H1 (cell line): Measurements from ENCODE around the gene RAN. TPM values are rescaled to one million over a fixed set of nuclear protein-coding genes. Genes with fewer than 3 reads are reported as not detected.

ENCODE experiments used
- CTCF ChIA-PET: fragments of 300-600 bp; sonication (Branson Sonifier 250); formaldehyde crosslinking; loops from one replicate; lab custom pipeline; 2021; ENCODE audit not compliant: partially characterized antibody; lab: Charles Lee
- POLR2A ChIA-PET: fragments of 300-600 bp; sonication (Branson Sonifier 250); formaldehyde crosslinking; loops from one replicate; lab custom pipeline; 2021; ENCODE audit warnings: inconsistent platforms; ENCODE audit not compliant: partially characterized antibody; lab: Charles Lee
- DNase-seq, 2 experiments: peaks; one replicate each; pipeline versions ENCODE4 v3.0.0 to v3.0.0-alpha.2; 2010 to 2022; ENCODE audit warnings: low spot score in 2 of 2, low read depth in 1 of 2, mixed read lengths in 1 of 2
- FAIRE-seq: peaks from 2 replicates; lab custom pipeline; 2011; peaks lifted over from hg19 to GRCh38; lab: Jason Lieb, UNC
- H2AFZ ChIP-seq: 2 replicates; pipeline ENCODE4 v1.8.1; 2012; ENCODE audit warnings: low read length, inconsistent platforms
- H2AK5ac ChIP-seq: 2 replicates; pipeline ENCODE4 v1.6.1; 2013; ENCODE audit warnings: low read depth, low read length
- H2BK120ac ChIP-seq: replicated peaks from 2 replicates; pipeline ENCODE3; 2013; ENCODE audit warnings: low read depth, low read length, inconsistent platforms
- H2BK12ac ChIP-seq: 2 replicates; pipeline ENCODE4 v1.6.1; 2013; ENCODE audit warnings: low read depth, low read length
- H2BK15ac ChIP-seq: 2 replicates; pipeline ENCODE4 v1.6.1; 2013; ENCODE audit warnings: low read length
- H2BK20ac ChIP-seq: 2 replicates; pipeline ENCODE4 v1.6.1; 2013; ENCODE audit warnings: low read length
- H2BK5ac ChIP-seq: 2 replicates; pipeline ENCODE4 v1.6.1; 2013; ENCODE audit warnings: low read depth, low read length
- H3K14ac ChIP-seq: 2 replicates; pipeline ENCODE4 v1.6.1; 2013; ENCODE audit warnings: inconsistent platforms; ENCODE audit not compliant: insufficient read length
- H3K18ac ChIP-seq: 2 replicates; pipeline ENCODE4 v1.6.1; 2013; ENCODE audit warnings: low read length; ENCODE audit errors: extremely low read depth
- H3K23ac ChIP-seq: 2 replicates; pipeline ENCODE4 v1.6.1; 2013; ENCODE audit warnings: inconsistent platforms; ENCODE audit not compliant: insufficient read length
- H3K23me2 ChIP-seq: 2 replicates; pipeline ENCODE4 v1.6.1; 2013; ENCODE audit warnings: low read depth, low read length
- H3K27ac ChIP-seq: 2 replicates; pipeline ENCODE4 v1.6.1; 2011; ENCODE audit warnings: low read depth, low read length, inconsistent platforms
- H3K27me3 ChIP-seq, 4 experiments: replicated peaks in 1 of 4; 1 replicate in 1 of 4; 2 replicates in 3 of 4; pipeline versions ENCODE4 v1.6.1 to v1.8.1; 2011 to 2013; ENCODE audit warnings: low read length in 3 of 4, mild to moderate bottlenecking in 3 of 4, inconsistent platforms in 2 of 4, mixed read lengths in 2 of 4, moderate library complexity in 1 of 4; ENCODE audit not compliant: control insufficient read depth in 3 of 4, insufficient read depth in 3 of 4; ENCODE audit errors: extremely low read depth in 1 of 4
- H3K36me3 ChIP-seq, 4 experiments: 2 replicates each; pipeline versions ENCODE4 v1.6.1 to v1.8.1; 2011 to 2013; ENCODE audit warnings: mild to moderate bottlenecking in 4 of 4, low read length in 3 of 4, moderate library complexity in 2 of 4, control low read depth in 1 of 4, inconsistent platforms in 1 of 4; ENCODE audit not compliant: insufficient read depth in 4 of 4, control insufficient read depth in 2 of 4
- H3K4ac ChIP-seq: replicated peaks from 2 replicates; pipeline ENCODE3; 2013; ENCODE audit warnings: low read length, low read depth, mixed read lengths, inconsistent platforms; ENCODE audit not compliant: insufficient read length
- H3K4me1 ChIP-seq, 4 experiments: replicated peaks in 1 of 4; 1 replicate in 1 of 4; 2 replicates in 3 of 4; pipeline versions ENCODE4 v1.6.1 to v1.8.1; 2011 to 2013; ENCODE audit warnings: low read length in 3 of 4, inconsistent platforms in 2 of 4, mixed read lengths in 1 of 4; ENCODE audit not compliant: insufficient read depth in 4 of 4, control insufficient read depth in 3 of 4
- H3K4me2 ChIP-seq, 2 experiments: 2 replicates each; pipeline versions ENCODE4 v1.6.1 to v1.8.1; 2011 to 2013; ENCODE audit warnings: low read depth in 2 of 2, low read length in 2 of 2, control low read depth in 1 of 2, inconsistent platforms in 1 of 2, mild to moderate bottlenecking in 1 of 2; ENCODE audit not compliant: insufficient read depth in 1 of 2
- H3K4me3 ChIP-seq, 4 experiments: fragments of 200-600, 300-600 bp in 1 of 4; sonication (generic), shearing (Covaris generic), sonication (Bioruptor Twin) in 1 of 4; 2 replicates each; pipeline versions ENCODE4 v1.5.1 to v1.8.1; 2011 to 2016; ENCODE audit warnings: low read length in 4 of 4, low read depth in 3 of 4, control low read depth in 2 of 4, inconsistent platforms in 2 of 4, mild to moderate bottlenecking in 2 of 4, mixed read lengths in 1 of 4, moderate library complexity in 1 of 4; ENCODE audit not compliant: insufficient read depth in 2 of 4; ENCODE audit errors: extremely low read depth in 1 of 4
- H3K56ac ChIP-seq: replicated peaks from 2 replicates; pipeline ENCODE3; 2013; ENCODE audit warnings: low read depth, mild to moderate bottlenecking, mixed read lengths, low read length, inconsistent platforms; ENCODE audit not compliant: insufficient read length
- H3K79me1 ChIP-seq: 2 replicates; pipeline ENCODE4 v1.6.1; 2013; ENCODE audit warnings: low read depth, low read length, control low read depth
- H3K79me2 ChIP-seq, 2 experiments: 2 replicates each; pipeline versions ENCODE4 v1.6.1 to v1.8.1; 2012 to 2013; ENCODE audit warnings: low read length in 2 of 2, mild to moderate bottlenecking in 2 of 2, inconsistent platforms in 1 of 2; ENCODE audit not compliant: insufficient read depth in 2 of 2, control insufficient read depth in 1 of 2
- H3K9ac ChIP-seq, 4 experiments: replicated peaks in 1 of 4; 1 replicate in 1 of 4; 2 replicates in 3 of 4; pipeline versions ENCODE4 v1.6.1 to v1.8.1; 2011 to 2013; ENCODE audit warnings: low read depth in 3 of 4, low read length in 3 of 4, control low read depth in 2 of 4, mild to moderate bottlenecking in 2 of 4, moderate library complexity in 2 of 4, inconsistent platforms in 1 of 4; ENCODE audit errors: extremely low read depth in 1 of 4
- H3K9me3 ChIP-seq, 2 experiments: 2 replicates each; pipeline versions ENCODE4 v1.6.1 to v1.8.1; 2012 to 2013; ENCODE audit warnings: mild to moderate bottlenecking in 2 of 2, moderate library complexity in 2 of 2, control low read depth in 1 of 2, inconsistent platforms in 1 of 2, low read depth in 1 of 2, low read length in 1 of 2, mixed read lengths in 1 of 2; ENCODE audit not compliant: insufficient read depth in 2 of 2
- H4K20me1 ChIP-seq, 2 experiments: replicated peaks in 1 of 2; 2 replicates each; pipeline versions ENCODE3 to v1.8.1; 2011 to 2013; ENCODE audit warnings: inconsistent platforms in 2 of 2, low read length in 2 of 2, mild to moderate bottlenecking in 1 of 2; ENCODE audit not compliant: insufficient read depth in 2 of 2, control insufficient read depth in 1 of 2
- H4K5ac ChIP-seq: 2 replicates; pipeline ENCODE4 v1.6.1; 2013; ENCODE audit warnings: low read length, low read depth, mixed read lengths, inconsistent platforms; ENCODE audit not compliant: insufficient read length
- H4K8ac ChIP-seq: 2 replicates; pipeline ENCODE4 v1.8.0; 2013; ENCODE audit warnings: mild to moderate bottlenecking, moderate library complexity, low read length, inconsistent platforms; ENCODE audit not compliant: insufficient read depth; ENCODE audit errors: extremely low read depth
- H4K91ac ChIP-seq: replicated peaks from 2 replicates; pipeline ENCODE3; 2013; ENCODE audit warnings: low read length, mixed read lengths, inconsistent platforms; ENCODE audit not compliant: insufficient read length
- CBX5 ChIP-seq: fragments of 300-800, 300-1000 bp; sonication (generic); IDR thresholded peaks from 2 replicates; pipeline ENCODE4 v1.7.1; 2016; ENCODE audit warnings: antibody characterized with exemption, low read length, low read depth
- E2F6 ChIP-seq: IDR thresholded peaks from 2 replicates; pipeline ENCODE4 v1.6.1; 2012; ENCODE audit warnings: inconsistent platforms
- HDAC6 ChIP-seq: IDR thresholded peaks from one replicate; pipeline ENCODE4 v1.7.1; 2012; ENCODE audit warnings: low read depth, mild to moderate bottlenecking, inconsistent platforms, low read length, moderate library complexity
- JUN ChIP-seq: IDR thresholded peaks from 2 replicates; pipeline ENCODE4 v1.6.1; 2011; ENCODE audit warnings: low read depth, mild to moderate bottlenecking, improper control_type of control experiment, low read length
- NRF1 ChIP-seq: IDR thresholded peaks from 2 replicates; pipeline ENCODE4 v1.6.1; 2011; ENCODE audit warnings: mild to moderate bottlenecking, low read depth, low read length, improper control_type of control experiment
- POLR2A ChIP-seq, 2 experiments: IDR thresholded peaks; 1 replicate in 1 of 2; 2 replicates in 1 of 2; pipeline ENCODE4 v1.6.1; 2011; ENCODE audit warnings: low read depth in 2 of 2, low read length in 2 of 2, mild to moderate bottlenecking in 2 of 2; ENCODE audit errors: control extremely low read depth in 1 of 2
- POLR2AphosphoS5 ChIP-seq: IDR thresholded peaks from 2 replicates; pipeline ENCODE4 v1.6.1; 2011; ENCODE audit warnings: low read depth, low read length
- RBBP5 ChIP-seq: IDR thresholded peaks from 2 replicates; pipeline ENCODE4 v1.7.1; 2012; ENCODE audit warnings: low read depth, mild to moderate bottlenecking, inconsistent platforms, low read length, moderate library complexity, borderline replicate concordance
- RFX5 ChIP-seq: IDR thresholded peaks from 2 replicates; pipeline ENCODE4 v1.6.1; 2011; ENCODE audit warnings: low read depth, low read length, improper control_type of control experiment, borderline replicate concordance
- SRF ChIP-seq: IDR thresholded peaks from 2 replicates; pipeline ENCODE4 v1.6.1; 2011; ENCODE audit warnings: mild to moderate bottlenecking, low read depth, low read length, moderate library complexity
- YY1 ChIP-seq: IDR thresholded peaks from 2 replicates; pipeline ENCODE4 v1.6.1; 2011; ENCODE audit warnings: low read depth, mild to moderate bottlenecking, low read length
- WGBS, 2 experiments: shearing (Covaris generic) in 1 of 2; methylation state at CpG; one replicate each; pipeline versions ENCODE4 v1.1.6 to v1.1.7; 2013 to 2015; ENCODE audit warnings: low lambda C conversion rate in 2 of 2, mixed read lengths in 2 of 2, inconsistent platforms in 1 of 2, low coverage in 1 of 2, missing lambda C conversion rate in 1 of 2; ENCODE audit not compliant: insufficient replicate concordance in 2 of 2, insufficient coverage in 1 of 2, insufficient read length in 1 of 2; ENCODE audit errors: extremely low coverage in 1 of 2, missing lambda C conversion rate in 1 of 2; 5-methylcytosine and 5-hydroxymethylcytosine counted together
- polyA plus RNA-seq, 7 experiments: library from polyadenylated mRNA; depleted of rRNA in 3 of 7; stranded (reverse) in 5 of 7; unstranded in 2 of 7; fragments of >200 nt in 5 of 7; fragments of 200-250 nt in 2 of 7; gene quantifications; 1 replicate in 5 of 7; 2 replicates in 1 of 7; 4 replicates in 1 of 7; pipeline versions ENCODE4 v1.2.1 to v1.2.3, GENCODE V29; 2011 to 2013; ENCODE audit warnings: missing spikeins in 2 of 7, mixed read lengths in 2 of 7
- total RNA-seq: library from RNA; stranded (reverse); fragmentation: NEBNext Ultra II Directional; extraction: Animal tissue kit (Norgen Biotek cat#: 25700); gene quantifications from 2 replicates; pipeline ENCODE4 v1.2.1, GENCODE V29; 2021

The RAN gene
- total and polyA plus RNA-seq, 2 of the 8 experiments (the other 6 are each of a cell fraction or from before 2014, with no cell fraction given) = 2,064 to 2,203 TPM

- H4K5ac ChIP-seq = no peak overlapping the region
- no peaks in the 10 kb centered on the region for H3K79me1 ChIP-seq
- no peak overlapping the region for H4K91ac ChIP-seq
- no peak overlapping the region for H3K4me2 ChIP-seq
- H3K14ac ChIP-seq = no peak overlapping the region
- CTCF ChIA-PET = interaction anchor here (0.6 to 2.2 kb wide), 5 partner anchors 10 to 135 kb away, joined by 3 to 9 read pairs (median 4); no protein-coding TSS in a partner anchor
- H3K23me2 ChIP-seq = peaks cover 3% of the 10 kb centered on the region
- H4K20me1 ChIP-seq = peaks cover 7 to 9% of the 10 kb centered on the region in 2 experiments
- H3K9me3 ChIP-seq = no peaks in the 10 kb centered on the region
- no peak overlapping the region for H2BK12ac ChIP-seq
- no peak overlapping the region for H3K4ac ChIP-seq
- H3K18ac ChIP-seq = no peak overlapping the region
- no peak overlapping the region for H2AK5ac ChIP-seq
- WGBS, 2 experiments = 87% methylated on average over 24 of the region's 24 CpGs; no CpG with 5 or more reads in 1 of the 2 experiments
- H3K36me3 ChIP-seq = peaks cover 19 to 43% (median 34%) of the 10 kb centered on the region in 4 experiments
- DNase-seq = peak in 1 of 2 experiments; percentile 55
- H2AFZ ChIP-seq = no peak overlapping the region
- H4K8ac ChIP-seq = no peak overlapping the region
- H2BK5ac ChIP-seq = peak overlapping the region; percentile 46; the same call in 1 of the 2 replicates
- no peak for FAIRE-seq
- H2BK20ac ChIP-seq = no peak overlapping the region
- no peak overlapping the region for H2BK15ac ChIP-seq
- H3K23ac ChIP-seq = no peak overlapping the region
- H3K4me1 ChIP-seq = peaks cover 0 to 3% (median 1%) of the 10 kb centered on the region in 4 experiments; a peak in 4 of 7 replicates
- H3K56ac ChIP-seq = no peak overlapping the region
- peaks cover 0 to 18% of the 10 kb centered on the region in 2 experiments; a peak in 2 of 4 replicates for H3K79me2 ChIP-seq
- H2BK120ac ChIP-seq = no peak overlapping the region
- POLR2A ChIA-PET = interaction anchor here (0.6 to 8.9 kb wide), 26 partner anchors 8 to 1025 kb away, joined by 3 to 86 read pairs (median 5); no protein-coding TSS in a partner anchor
- no peak overlapping the region for H3K9ac ChIP-seq
- H3K4me3 ChIP-seq = no peak overlapping the region
- no peak overlapping the region for H3K27ac ChIP-seq
- H3K27me3 ChIP-seq = no peaks in the 10 kb centered on the region
- TF ChIP-seq NRF1 (peak; percentile 15; the same call in 1 of the 2 replicates), CBX5 (no peak), POLR2A (IDR thresholded peaks at IDR 0.05; ENCODE audit: control extremely low read depth in 1 of 2, low read depth in 2 of 2, low read length in 2 of 2) (peak; percentile 76 to 90), HDAC6 (no peak), YY1 (no peak), JUN (no peak), RFX5 (no peak), POLR2AphosphoS5 (peak; percentile 97), E2F6 (no peak), RBBP5 (no peak), SRF (no peak)
Observed at GRCh38 chr12:130878193-130879185, 6.6 kb downstream of the RAN start.
